ENCODE measurements around the gene MTMR10.

MTMR10 gene, protein sequence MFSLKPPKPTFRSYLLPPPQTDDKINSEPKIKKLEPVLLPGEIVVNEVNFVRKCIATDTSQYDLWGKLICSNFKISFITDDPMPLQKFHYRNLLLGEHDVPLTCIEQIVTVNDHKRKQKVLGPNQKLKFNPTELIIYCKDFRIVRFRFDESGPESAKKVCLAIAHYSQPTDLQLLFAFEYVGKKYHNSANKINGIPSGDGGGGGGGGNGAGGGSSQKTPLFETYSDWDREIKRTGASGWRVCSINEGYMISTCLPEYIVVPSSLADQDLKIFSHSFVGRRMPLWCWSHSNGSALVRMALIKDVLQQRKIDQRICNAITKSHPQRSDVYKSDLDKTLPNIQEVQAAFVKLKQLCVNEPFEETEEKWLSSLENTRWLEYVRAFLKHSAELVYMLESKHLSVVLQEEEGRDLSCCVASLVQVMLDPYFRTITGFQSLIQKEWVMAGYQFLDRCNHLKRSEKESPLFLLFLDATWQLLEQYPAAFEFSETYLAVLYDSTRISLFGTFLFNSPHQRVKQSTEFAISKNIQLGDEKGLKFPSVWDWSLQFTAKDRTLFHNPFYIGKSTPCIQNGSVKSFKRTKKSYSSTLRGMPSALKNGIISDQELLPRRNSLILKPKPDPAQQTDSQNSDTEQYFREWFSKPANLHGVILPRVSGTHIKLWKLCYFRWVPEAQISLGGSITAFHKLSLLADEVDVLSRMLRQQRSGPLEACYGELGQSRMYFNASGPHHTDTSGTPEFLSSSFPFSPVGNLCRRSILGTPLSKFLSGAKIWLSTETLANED

DNA sequence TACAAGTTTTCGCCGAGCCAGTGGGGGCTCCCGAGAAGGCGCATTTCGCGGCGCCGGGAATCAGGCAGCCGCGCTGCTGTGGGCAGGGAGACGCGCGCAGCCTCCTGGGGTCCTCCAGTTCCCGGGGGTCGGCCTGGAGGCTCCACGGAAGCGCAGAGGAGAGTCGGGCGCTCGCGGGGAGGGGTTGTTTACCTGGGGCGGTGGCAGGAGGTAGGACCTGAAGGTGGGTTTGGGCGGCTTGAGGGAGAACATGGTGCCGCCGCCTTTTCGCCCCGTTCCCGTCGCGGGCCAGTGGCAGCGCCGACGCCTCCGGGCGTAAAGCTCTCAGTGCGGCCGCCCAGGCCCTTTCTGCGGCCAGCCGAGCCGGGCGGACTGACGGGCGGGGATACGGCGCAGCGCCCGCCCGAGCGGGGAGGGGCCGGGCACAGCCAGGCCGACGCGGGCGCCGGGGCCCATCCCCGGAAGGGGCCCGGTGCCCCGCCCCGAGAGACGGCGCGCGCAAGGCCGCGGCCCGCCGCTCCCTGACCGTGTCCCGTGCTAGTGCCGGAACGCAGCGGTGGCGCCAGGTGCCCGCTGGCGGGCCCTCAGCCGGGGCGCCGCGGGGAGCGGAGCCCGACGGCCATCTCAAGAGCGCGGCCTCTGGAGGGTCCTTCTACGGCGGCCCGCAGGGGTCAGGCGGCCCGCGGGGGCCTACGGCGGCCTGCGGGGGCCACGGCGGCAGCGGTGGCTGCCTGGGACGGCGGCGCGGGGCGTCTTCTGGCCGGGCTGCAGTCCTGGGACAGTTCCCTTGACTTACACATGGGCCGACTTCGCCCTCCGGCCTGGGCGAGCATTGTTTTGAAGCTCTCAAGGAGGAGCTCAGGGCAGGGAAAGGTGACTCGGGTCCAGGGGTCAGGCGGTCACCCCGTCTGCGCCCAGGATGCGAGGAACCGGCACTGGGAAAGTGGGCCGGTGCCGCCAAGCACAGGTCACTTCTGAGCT, at the start of gene MTMR10:
Gene MTMR10, minus strand, starts transcription at position 374 of the 981 bp plus-strand sequence. Its CDS starts 122 bp downstream, at position 252.
- peak; percentile 62 for DNase-seq

DNA sequence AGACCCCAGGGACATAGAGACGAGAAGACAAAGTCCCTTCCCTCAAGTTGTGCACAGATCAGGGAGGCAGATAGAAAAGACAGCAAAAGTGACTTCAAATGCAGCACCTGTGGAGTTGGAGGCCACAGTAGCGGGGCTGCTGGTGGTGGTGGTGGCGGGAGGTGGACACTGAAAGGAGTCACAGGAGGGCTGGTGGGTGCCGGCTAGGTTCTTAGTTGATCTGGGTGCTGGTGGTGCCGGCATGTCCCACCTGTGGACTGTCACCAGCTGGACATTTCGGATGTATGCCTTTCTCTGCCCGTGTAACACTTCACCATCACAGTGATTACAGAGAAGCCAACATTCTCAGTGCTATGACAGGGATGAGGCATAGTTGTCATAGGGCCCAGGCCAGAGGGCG, 49.2 kb upstream of the MTMR10 start:
- DNase-seq = no peak

DNA sequence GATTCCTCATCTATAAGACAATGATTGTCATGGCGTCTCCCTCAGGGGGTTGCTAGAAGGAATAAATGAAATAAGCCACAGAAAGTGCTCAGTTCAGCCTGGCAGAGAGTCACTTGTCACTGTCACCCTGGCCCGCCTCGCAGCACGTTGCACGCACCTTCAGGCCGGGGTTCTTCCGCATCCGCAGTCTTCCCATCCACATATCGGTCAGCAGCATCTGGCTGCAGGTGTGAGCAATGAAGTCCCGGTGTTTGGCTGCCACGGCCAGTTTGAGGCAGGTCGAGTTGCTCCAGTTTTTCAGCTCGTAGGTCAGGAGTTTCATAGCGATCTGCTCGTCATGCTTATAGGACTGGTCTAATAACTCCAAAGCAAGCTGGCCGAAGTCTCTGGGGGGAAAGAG, 48.5 kb upstream of the MTMR10 start:
- no peak for DNase-seq

DNA sequence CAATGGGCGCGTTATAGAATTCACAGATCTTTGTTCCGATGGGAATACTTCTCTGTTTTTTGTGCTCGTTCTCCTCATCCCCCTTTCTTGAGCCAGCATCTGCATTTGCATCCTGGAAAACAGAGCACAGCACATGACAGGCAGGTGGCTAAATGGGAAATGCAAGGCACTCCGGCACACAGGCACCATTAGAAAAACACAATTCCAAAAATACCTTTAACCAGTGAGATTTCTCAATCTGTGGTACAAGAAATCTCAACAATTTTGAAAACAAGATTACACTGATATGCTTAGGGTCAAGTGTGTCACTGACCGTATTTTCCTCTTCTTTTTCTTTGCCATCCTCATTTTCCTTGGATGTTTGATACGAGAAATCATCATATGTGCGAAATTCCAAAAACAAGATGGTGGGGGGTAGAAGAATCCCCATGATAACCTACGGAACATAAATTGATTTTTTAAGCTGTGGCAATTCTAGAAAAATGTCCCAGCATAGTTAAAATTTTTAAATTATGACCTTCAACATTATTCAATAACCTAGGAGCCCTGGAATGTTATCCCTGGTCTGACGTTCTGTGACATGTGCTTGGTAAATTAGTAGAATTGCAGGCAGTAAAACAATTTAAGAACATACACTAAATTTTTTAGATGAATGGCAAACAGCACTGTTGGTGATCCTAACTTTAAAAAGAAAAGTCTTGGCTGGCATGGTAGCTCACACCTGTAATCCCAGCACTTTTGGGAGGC, 46.5 kb upstream of the MTMR10 start:
- DNase-seq = no peak

DNA sequence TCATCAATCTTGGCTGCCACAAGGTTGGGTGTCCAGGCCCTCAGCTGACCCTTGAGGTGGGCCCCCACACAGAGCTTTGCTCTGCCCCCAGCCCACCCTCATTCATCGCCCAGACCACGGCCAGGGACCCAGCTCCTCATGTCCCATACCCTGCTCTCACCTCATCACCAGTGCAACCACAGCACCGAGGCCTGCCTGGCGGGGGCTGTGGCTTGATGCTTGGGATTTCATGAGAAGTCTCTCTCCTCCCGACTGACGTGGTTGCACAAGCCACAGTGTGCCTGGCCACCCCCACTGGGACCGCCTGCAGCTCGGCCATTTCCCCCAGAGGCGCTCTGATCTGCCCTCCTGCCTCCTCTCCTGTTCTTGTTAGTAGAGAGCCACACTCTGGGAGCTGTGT, 45.4 kb upstream of the MTMR10 start:
- DNase-seq = no peak

DNA sequence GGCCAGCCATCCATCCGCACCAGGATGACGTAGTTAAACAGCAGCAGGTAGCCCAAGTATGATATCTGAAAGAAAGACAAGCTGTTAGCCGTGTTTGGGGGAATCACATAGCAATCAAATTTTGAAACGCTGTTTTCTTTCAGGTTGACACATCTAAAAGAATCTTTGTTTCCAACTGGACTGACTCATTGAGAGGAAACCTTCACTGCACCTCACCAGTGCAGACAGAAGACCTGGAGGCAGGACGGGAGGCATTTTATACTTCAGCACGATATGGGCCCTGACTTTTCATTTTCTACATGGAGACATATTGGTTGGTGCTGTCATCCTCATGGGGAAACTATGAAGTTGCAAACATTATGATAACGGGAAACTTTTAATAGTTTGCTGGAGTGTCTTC, 44.2 kb upstream of the MTMR10 start:
- no peak for DNase-seq

DNA sequence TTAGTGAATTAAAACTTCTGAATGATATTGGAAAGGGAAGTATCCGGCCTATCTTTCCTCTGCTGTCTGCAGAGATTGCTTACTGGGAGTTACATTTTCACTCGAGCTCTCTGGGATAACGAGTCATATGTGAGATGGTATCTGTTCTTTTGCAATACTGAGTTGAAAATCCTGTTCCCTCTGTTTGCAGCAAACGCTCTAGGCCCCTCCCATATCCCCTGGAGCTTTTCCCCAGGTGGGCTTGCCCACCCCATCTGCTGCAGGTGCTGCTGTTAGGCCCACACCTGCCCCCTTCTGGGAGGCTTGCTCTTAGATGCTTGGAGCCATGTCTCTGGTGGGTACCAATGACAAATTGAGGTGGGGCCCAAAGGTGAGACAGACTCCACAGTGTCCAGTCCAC, 42.7 kb upstream of the MTMR10 start:
- DNase-seq = peak; percentile 80

DNA sequence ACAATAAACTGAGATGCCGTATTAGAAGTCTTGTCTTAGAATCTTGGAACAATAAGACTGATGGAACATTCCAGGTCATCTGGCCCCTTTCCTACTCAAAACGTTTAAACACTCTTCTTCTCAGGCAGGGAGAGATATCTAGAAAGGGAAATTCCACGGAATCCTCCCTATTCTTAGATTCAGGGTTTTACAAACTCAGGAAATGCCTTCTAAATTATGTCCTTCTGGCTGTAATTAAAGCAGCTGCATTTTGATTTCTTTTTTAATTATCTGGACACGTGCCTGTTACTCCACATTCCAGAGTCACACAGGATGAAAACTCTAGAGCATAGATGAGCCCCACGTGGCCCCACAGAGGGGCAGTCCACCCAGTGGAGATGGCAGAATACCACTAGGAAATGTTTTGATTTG, 41.5 kb upstream of the MTMR10 start:
- no peak for DNase-seq

DNA sequence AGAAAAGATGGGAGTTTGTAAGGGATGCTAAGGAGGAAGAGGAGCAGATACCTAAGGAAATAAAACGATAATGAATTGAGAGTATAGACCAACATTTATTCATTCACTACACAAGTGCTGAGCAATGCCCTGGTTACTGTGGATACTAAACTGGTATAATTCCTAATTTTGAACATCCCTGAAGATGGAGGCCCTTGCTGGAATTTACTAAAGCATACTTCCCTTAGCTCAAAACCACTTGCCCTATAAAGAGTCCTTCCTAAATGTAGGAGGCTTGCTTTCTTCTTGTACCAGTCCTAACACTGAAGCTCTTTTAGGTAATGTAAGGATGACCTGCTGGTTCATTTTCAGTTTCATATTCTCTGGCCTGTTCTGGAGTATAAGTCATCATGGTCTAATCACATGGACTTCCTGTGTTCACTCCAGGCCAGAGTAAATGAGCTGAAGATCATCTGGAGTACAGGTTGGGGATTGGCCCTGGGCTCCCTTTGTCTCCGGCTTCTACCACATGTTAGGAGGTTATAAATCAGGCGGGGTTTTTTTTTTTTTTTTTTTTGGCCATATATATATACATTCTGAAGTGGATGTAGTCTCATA, 40.1 kb upstream of the MTMR10 start:
- DNase-seq = no peak

DNA sequence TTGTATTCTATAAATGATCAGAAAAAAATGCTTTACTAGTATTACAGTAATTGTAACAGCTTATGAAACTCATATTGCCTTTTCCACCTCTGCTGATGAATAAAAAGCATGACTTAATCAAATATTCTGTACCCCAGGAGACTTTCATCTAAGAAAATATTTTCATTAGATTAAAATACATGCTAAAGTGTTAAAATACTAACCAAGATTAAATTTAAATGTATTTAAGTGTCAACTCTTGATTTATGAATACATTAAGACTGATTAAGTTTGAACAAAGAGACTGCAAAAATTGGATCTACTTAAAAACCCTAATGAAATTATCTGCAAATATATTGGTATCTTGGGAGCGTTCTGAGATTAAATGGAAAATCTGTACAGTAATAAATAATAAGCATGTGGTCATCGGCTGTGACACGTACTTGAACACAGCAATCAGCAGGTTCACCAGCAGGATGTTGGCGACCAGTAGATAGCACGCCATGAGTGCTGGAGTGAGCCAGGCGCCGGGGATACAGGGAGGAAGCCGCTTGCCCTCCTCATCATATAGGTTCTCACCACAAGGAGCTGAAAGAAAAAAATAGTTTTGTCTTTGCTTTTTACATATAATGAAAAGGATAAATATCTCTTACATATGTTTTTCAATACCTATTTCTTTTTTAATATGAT, 36.6 kb upstream of the MTMR10 start:
- DNase-seq = no peak

DNA sequence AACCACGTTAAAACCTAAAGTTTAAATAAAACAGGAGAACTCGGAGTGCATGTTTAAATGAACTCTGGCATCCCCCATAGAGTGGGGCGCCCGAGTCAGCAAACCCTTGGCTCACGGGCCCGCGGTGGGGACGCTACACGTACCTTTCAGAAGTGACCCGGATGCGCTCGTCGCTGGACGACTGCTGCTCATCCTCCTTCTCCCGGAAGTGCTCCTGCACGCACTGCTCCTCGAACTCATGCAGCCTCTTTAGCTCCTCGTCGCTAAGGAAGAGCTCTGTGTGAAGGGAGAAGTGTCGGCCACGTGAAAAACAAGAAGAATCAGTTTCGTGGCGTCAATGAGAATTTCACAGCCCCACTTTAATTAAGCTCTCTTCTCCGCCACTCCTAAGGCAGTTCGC, 34.6 kb upstream of the MTMR10 start:
- no peak for DNase-seq

DNA sequence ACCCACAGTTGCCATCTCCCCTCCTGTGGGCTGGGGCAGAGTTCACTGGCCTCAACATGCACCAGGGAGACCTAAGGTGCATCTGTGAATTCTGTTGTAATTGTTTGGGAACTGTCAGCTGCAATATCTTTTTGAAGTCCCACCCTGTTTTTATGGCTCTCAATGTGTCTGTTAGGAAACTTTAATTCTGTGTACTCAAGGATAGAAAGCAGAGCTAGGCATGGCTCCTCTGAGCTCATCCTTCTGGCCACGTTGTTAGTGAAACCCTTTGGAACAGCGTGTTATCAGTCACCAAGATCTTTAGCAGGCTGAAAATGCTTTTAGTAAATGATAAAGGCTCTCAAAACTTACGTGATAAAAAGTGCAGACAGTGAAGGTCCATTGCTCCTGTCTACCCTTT, 33.6 kb upstream of the MTMR10 start:
- no peak for DNase-seq

DNA sequence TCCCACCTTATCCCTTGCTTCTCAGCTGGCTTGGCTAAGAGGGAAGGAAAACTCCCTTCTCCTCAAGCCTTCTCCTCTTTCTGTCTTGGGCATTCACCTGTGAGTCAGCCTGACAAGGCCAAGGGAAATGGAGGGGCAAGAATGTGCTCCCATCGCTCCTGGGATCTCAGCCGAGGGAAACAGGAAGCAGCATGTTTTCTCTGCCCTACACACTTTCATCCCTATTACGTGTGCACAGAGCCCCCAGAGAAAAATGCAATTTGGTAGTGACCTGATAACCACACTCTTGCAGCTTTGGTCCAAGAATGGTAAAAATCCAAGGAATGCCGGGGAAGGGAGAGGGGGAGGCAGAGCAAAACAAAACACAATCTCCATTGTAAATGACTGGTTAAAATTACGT, 32.9 kb upstream of the MTMR10 start:
- no peak for DNase-seq

DNA sequence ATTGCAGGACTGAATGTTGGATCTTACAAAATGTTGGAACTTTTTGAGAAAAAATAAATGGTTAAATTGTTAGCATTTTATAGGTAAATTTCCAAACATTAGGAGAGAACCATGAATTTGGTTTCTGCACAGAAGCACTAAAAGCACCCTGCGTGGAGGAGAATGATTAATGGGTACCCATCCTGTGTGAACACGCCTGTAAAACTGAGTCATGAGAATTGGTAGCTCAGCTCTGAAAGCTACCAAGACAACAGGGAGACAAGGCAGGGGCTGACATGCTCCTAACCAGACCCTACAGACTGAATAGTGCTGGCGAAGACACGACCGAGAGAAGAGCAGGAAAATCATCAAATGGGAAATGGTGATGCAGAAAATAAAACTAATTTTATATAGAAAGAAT, 32.4 kb upstream of the MTMR10 start:
- DNase-seq = no peak

DNA sequence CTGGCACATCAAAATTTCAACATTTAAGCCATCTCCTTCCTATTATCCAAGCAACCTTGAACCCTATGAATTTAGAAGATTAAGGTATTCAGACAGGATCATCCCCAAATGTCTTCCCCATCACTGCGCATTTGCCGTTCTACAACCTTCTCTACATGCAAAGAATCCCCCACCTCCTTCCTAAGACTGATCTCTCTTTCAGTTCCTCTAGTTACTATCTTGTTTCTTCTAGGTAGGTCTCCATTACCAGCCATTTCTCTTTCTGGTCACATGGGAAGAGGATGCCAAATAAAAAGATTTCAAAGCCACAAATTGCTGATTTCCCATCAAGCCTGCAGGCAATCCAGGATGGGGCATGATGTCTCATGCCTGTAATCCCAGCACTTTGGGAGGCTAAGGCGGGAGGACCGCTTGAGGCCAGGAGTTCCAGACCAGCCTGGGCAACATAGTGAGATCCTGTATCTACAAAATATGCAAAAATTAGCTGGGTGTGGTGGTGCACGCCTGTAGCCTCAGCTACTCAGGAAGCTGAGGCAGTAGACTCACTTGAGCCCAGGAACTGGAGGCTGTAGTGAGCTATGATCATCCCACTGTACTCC, 29.7 kb upstream of the MTMR10 start:
- no peak for DNase-seq

DNA sequence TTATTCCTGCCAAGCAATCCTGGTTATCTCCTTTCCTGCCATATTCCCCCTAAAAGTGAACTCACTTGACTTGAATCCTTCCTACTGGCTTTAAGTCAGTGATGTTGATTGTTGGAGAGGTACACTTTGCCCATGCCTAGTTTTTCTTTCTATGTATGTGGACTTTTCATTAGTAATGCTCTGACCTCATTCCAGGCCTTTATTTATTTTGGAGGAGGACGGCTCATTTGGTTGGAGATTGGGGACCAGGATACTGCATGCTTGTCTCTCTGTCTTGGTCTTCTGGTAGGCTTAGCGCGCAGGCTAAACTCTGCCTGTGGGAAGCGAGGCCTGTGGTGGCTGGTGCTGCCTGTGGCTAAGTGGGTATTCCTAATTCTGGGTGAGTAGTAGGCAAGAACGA, 29.1 kb upstream of the MTMR10 start:
- no peak for DNase-seq

DNA sequence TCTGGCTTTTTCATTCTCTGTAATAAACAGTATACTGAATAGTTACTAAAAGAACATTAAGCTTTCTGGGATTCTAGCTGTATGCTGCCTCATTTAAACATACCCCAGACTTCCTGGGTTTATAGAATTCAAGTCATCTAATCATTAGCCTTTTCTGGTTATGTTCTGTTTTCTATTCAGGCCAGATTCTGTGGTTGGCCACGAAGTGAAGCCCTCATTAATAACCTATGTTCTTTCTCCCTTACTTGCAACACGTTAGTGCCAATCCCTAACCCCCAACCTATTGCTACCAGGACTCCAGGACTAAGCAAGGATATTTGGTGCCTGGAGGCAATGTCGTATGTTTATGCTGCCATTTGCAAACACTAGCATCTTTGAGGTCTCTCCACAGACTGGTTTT, 28.6 kb upstream of the MTMR10 start:
- no peak for DNase-seq

DNA sequence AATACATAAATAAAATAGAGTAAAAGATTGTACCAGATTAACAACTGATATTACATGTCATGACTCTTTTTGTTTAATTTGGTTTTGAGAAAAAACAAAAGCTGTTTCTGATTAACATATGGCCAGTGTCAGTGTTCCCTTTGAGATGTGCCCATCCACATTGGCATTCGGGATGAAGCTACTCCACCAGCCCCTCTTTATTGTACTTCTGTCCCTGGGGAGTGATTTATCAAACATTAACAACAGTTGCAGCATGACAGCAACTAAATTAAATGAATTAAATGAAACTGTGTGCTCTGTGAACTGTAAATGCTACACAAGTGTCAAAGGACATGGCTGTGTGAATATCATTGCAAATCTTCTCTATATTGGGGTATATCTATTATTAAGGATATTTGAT, 25.9 kb upstream of the MTMR10 start:
- DNase-seq = peak; percentile 48

DNA sequence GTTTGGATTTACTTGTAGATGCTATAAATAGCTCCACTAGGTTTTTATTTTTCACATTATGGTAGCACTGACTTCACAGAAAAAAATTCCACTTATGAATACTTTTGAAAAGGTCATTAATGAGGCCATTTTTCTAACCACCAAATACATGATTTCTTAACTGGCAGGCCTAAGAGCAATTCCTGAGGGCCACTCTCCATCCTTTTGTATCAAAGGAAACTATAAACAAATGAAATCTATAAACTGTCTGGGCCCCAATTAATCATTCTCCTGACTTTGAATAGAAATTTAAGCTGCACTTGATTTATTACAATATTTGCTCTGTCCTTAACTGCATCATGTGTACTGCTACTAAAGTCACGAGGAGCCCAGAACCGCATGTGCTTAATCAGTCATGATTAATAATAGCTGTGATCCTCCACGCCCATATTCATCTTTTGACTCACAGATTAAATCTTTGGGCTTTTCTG, 25.1 kb upstream of the MTMR10 start:
- DNase-seq = no peak

DNA sequence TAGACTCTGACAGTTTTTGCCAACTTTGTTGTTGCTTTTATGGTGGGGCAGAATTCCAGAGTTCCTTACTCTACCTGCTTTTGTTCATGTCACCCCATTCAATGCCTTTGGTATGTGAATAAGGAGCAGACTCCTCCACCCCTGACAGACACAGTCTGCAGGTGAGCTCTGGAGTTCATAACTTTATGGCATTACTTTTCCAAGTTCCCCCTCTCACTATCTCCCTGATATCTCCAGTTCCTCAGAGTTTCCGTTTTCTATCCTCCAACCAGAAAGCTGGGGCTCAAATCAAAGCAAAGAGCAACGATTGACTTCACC, 23.1 kb upstream of the MTMR10 start:
- no peak for DNase-seq

Measured in NCI-H2171 treated with DMSO at 0.1 percent for 48 hours (cell line).